Measurements from ENCODE around the gene CROCC2. TPM values are rescaled to one million over a fixed set of nuclear protein-coding genes. Genes with fewer than 3 reads are reported as not detected.

CROCC2 gene
- total and polyA plus RNA-seq, 2 donors from 2014 or later = 0.13 TPM; not detected in 1

- Histone ChIP-seq H3K9me3 (ENCODE audit: control insufficient read depth in 2 of 3, insufficient read depth in 1 of 3, low read length in 3 of 3) (peaks cover 0 to 16% (median 0%) of the 10 kb centered on the region in 3 donors), H3K27me3 (ENCODE audit: control insufficient read depth, insufficient read depth, low read length) (no peaks in the 10 kb centered on the region), H3K36me3 (ENCODE audit: control insufficient read depth in 2 of 3, insufficient read depth in 3 of 3, low read length in 3 of 3) (peaks cover 0 to 5% (median 0%) of the 10 kb centered on the region in 3 donors), H3K27ac (ENCODE audit: low read depth in 2 of 2, low read length in 2 of 2) (no peak overlapping the region), H3K4me1 (ENCODE audit: control insufficient read depth in 2 of 3, insufficient read depth in 2 of 3, low read depth in 1 of 3, low read length in 3 of 3) (peaks cover 0 to 11% (median 6%) of the 10 kb centered on the region in 3 donors), H3K9ac (ENCODE audit: low read length in 3 of 3) (no peak overlapping the region), H3K4me3 (ENCODE audit: low read length in 3 of 3) (no peak overlapping the region)
- TF ChIP-seq CTCF (IDR thresholded peaks at IDR 0.05; ENCODE audit: borderline replicate concordance, extremely low read depth, insufficient read depth) = no peak
- DNase-seq = no peak
- FAIRE-seq = no peak
- intact Hi-C loops (cut with DNase I) = no loop called here
Measured at GRCh38 chr2:241002275-241003046, 96.3 kb downstream of the CROCC2 start.

GRCh38 chr2:241003047-241003360, 96.9 kb downstream of the CROCC2 start:
- intact Hi-C loops (cut with DNase I) = no loop called here
- H3K36me3 ChIP-seq (ENCODE audit: control insufficient read depth in 2 of 3, insufficient read depth in 3 of 3, low read length in 3 of 3) = peaks cover 0 to 5% (median 0%) of the 10 kb centered on the region in 3 donors
- FAIRE-seq (no peak), DNase-seq (no peak)
- TF ChIP-seq CTCF (IDR thresholded peaks at IDR 0.05; ENCODE audit: borderline replicate concordance, extremely low read depth, insufficient read depth) = no peak
- no peak overlapping the region for H3K9ac ChIP-seq (ENCODE audit: low read length in 3 of 3)
- peaks cover 0 to 10% (median under 1%) of the 10 kb centered on the region in 3 donors for H3K4me1 ChIP-seq (ENCODE audit: control insufficient read depth in 2 of 3, insufficient read depth in 2 of 3, low read depth in 1 of 3, low read length in 3 of 3)
- no peak overlapping the region for H3K4me3 ChIP-seq (ENCODE audit: low read length in 3 of 3)
- H3K9me3 ChIP-seq (ENCODE audit: control insufficient read depth in 2 of 3, insufficient read depth in 1 of 3, low read length in 3 of 3) = peaks cover 0 to 16% (median 0%) of the 10 kb centered on the region in 3 donors
- H3K27ac ChIP-seq (ENCODE audit: low read depth in 2 of 2, low read length in 2 of 2) = no peak overlapping the region
- no peaks in the 10 kb centered on the region for H3K27me3 ChIP-seq (ENCODE audit: control insufficient read depth, insufficient read depth, low read length)

GRCh38 chr2:241003369-241003768, 97.2 kb downstream of the CROCC2 start:
- no peak overlapping the region for H3K27ac ChIP-seq (ENCODE audit: low read depth in 2 of 2, low read length in 2 of 2)
- no peak overlapping the region for H3K9ac ChIP-seq (ENCODE audit: low read length in 3 of 3)
- no peaks in the 10 kb centered on the region for H3K27me3 ChIP-seq (ENCODE audit: control insufficient read depth, insufficient read depth, low read length)
- FAIRE-seq (no peak), DNase-seq (peak in 1 of 5 donors; percentile 52)
- H3K4me3 ChIP-seq (ENCODE audit: low read length in 3 of 3) = no peak overlapping the region
- H3K4me1 ChIP-seq (ENCODE audit: control insufficient read depth in 2 of 3, insufficient read depth in 2 of 3, low read depth in 1 of 3, low read length in 3 of 3) = peaks cover 0 to 13% (median 0%) of the 10 kb centered on the region in 3 donors
- TF ChIP-seq CTCF (IDR thresholded peaks at IDR 0.05; ENCODE audit: borderline replicate concordance, extremely low read depth, insufficient read depth) = no peak
- H3K9me3 ChIP-seq (ENCODE audit: control insufficient read depth in 2 of 3, insufficient read depth in 1 of 3, low read length in 3 of 3) = peaks cover 0 to 16% (median 0%) of the 10 kb centered on the region in 3 donors
- peaks cover 0 to 5% (median 0%) of the 10 kb centered on the region in 3 donors for H3K36me3 ChIP-seq (ENCODE audit: control insufficient read depth in 2 of 3, insufficient read depth in 3 of 3, low read length in 3 of 3)
- intact Hi-C loops (cut with DNase I) = no loop called here
